Activated CD4-positive, alpha-beta T cell treated with anti-CD3 and anti-CD28 coated beads for 36 hours (primary cell): ENCODE data around the gene AKAP7. TPM values are rescaled to one million over a fixed set of nuclear protein-coding genes. Genes with fewer than 3 reads are reported as not detected.

Source experiments
- ATAC-seq: fragments of 200-7000 bp; cut with Tn5 transposase; one replicate; pipeline ENCODE4 v1.10.0; 2021; ENCODE audit warnings: mild to moderate bottlenecking, moderate library complexity
- CTCF ChIA-PET: fragments of 350-600 bp; sonication (Branson Sonifier 250); formaldehyde crosslinking; loops from one replicate; lab custom pipeline; 2021; ENCODE audit warnings: antibody characterized with exemption; lab: Charles Lee
- POLR2A ChIA-PET: fragments of 350-600 bp; sonication (Branson Sonifier 250); formaldehyde crosslinking; loops from one replicate; lab custom pipeline; 2021; ENCODE audit warnings: antibody characterized with exemption, inconsistent platforms; lab: Charles Lee
- DNase-seq: peaks from one replicate; pipeline ENCODE4 v3.0.0-alpha.2; 2020
- H3K27ac Mint-ChIP-seq: one replicate; pipeline ENCODE4 v1.8.0; 2021; ENCODE audit warnings: mixed read lengths
- H3K27me3 Mint-ChIP-seq: one replicate; pipeline ENCODE4 v1.8.0; 2021; ENCODE audit warnings: mixed read lengths
- H3K36me3 Mint-ChIP-seq: one replicate; pipeline ENCODE4 v1.8.0; 2021; ENCODE audit warnings: low read depth, mixed read lengths
- H3K4me1 Mint-ChIP-seq: one replicate; pipeline ENCODE4 v1.8.0; 2021; ENCODE audit warnings: mixed read lengths
- H3K4me3 Mint-ChIP-seq: one replicate; pipeline ENCODE4 v1.8.0; 2021; ENCODE audit warnings: mild to moderate bottlenecking, moderate library complexity, mixed read lengths
- H3K9me3 Mint-ChIP-seq: one replicate; pipeline ENCODE4 v1.8.0; 2021; ENCODE audit warnings: low read depth, mixed read lengths
- intact Hi-C, 2 experiments: fragments of 100-400 bp; cut with DNase I in 1 of 2; cut with micrococcal nuclease in 1 of 2; formaldehyde crosslinking; loops; one replicate each; pipeline versions ENCODE4 v1.14.2 to v1.15.1; 2022 to 2024; cut with DNase I, micrococcal nuclease
- total RNA-seq, 2 experiments: library from RNA; stranded (reverse); gene quantifications; one replicate each; pipeline ENCODE4 v1.2.3, GENCODE V29; 2021

Gene AKAP7
- total RNA-seq, 2 experiments from 2014 or later: 5.1 to 6.0 TPM

DNA sequence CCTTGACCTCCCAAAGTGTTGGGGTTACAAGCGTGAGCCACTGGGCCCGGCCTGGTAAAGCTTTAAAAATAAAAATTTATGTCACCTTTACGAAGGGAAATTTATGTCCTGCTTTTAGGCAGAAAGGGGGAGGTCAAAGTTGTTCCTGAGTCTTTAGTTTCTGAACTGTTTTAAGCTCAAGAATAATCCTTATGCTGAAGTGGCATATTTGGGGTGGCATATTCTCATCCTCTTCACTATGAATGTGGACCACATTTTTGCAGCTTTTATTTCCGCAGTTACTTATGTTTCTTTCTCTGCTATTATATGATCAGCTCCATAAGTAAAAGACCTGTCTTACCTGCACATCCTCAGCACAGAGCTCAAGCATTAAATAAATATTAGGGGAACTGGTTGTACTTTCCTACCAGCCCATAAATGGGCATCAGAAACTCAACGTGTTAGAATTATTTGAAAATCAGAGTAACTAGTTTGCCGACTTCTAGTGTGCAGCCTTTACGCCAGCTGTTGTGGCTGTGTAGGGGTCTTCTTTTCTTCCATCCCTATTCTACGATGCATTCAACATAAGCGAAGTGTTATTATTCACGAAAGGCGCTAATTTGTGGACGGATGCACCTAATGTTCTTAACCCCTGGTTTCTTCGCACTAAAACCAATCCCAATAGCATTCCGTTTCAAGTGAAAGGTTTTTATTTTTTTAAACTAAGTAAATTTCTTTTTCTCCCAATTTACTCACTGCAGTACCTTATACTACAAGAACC, 867 bp upstream of the AKAP7 start:
- no peak for ATAC-seq
- ChIA-PET POLR2A (no interaction called here), CTCF (interaction anchor here (0.7 to 1.6 kb wide), 4 partner anchors 9 to 249 kb away, joined by 3 to 5 read pairs (median 4); no protein-coding TSS in a partner anchor)
- H3K4me1 Mint-ChIP-seq: peaks cover 9% of the 10 kb centered on the region
- no peak for DNase-seq
- intact Hi-C loops: loop anchor here in 1 of 2 experiments (2.0 kb wide), 2 partner anchors 74 to 494 kb away; partner anchors contain the start of gene MED23
- H3K9me3 Mint-ChIP-seq: no peaks in the 10 kb centered on the region
- no peaks in the 10 kb centered on the region for H3K36me3 Mint-ChIP-seq
- H3K27ac Mint-ChIP-seq: peak overlapping the region; percentile 88
- H3K4me3 Mint-ChIP-seq: peak overlapping the region; percentile 75
- H3K27me3 Mint-ChIP-seq: no peaks in the 10 kb centered on the region

- POLR2A ChIA-PET: no interaction called here
- Mint-ChIP-seq H3K4me3 (peak overlapping the region; percentile 75), H3K9me3 (no peaks in the 10 kb centered on the region), H3K27ac (peak overlapping the region; percentile 88), H3K27me3 (no peaks in the 10 kb centered on the region), H3K36me3 (no peaks in the 10 kb centered on the region), H3K4me1 (peaks cover 12% of the 10 kb centered on the region)
- ATAC-seq (no peak), DNase-seq (no peak)
- intact Hi-C loops: loop anchor here (2.0 to 5.0 kb wide), 4 partner anchors 73 to 494 kb away; partner anchors contain the start of genes EPB41L2 (in 1 of the 2) and MED23 (in 1 of the 2)
- CTCF ChIA-PET: interaction anchor here (1.6 kb wide), 1 partner anchor 18 kb away, joined by 5 read pairs; no protein-coding TSS in a partner anchor
Measured at GRCh38 chr6:131134980-131135243, 355 bp upstream of the AKAP7 start.

GRCh38 chr6:131136021-131136786, 937 bp downstream of the AKAP7 start:
- Mint-ChIP-seq H3K36me3 (no peaks in the 10 kb centered on the region), H3K4me3 (peak overlapping the region; percentile 91), H3K27me3 (no peaks in the 10 kb centered on the region), H3K9me3 (no peaks in the 10 kb centered on the region), H3K4me1 (peaks cover 12% of the 10 kb centered on the region), H3K27ac (peak overlapping the region; percentile 97)
- DNase-seq: no peak
- intact Hi-C loops: loop anchor here (5.0 kb wide), 2 partner anchors 74 to 396 kb away; partner anchors contain the start of gene EPB41L2 (in 1 of the 2)
- ChIA-PET CTCF (no interaction called here), POLR2A (no interaction called here)
- ATAC-seq: no peak

GRCh38 chr6:131139599-131139998, 4.3 kb downstream of the AKAP7 start:
- Mint-ChIP-seq H3K4me1 (peaks cover 12% of the 10 kb centered on the region), H3K9me3 (no peaks in the 10 kb centered on the region), H3K27me3 (no peaks in the 10 kb centered on the region), H3K27ac (no peak overlapping the region), H3K4me3 (no peak overlapping the region), H3K36me3 (no peaks in the 10 kb centered on the region)
- DNase-seq (no peak), ATAC-seq (no peak)
- intact Hi-C loops: loop anchor here (1.0 to 5.0 kb wide), 3 partner anchors 77 to 393 kb away; partner anchors contain the start of gene EPB41L2 (in 1 of the 2)
- CTCF ChIA-PET: interaction anchor here (0.8 to 1.8 kb wide), 6 partner anchors 9 to 394 kb away, joined by 3 to 8 read pairs (median 4); no protein-coding TSS in a partner anchor
- POLR2A ChIA-PET: no interaction called here

- POLR2A ChIA-PET: no interaction called here
- ATAC-seq (no peak), DNase-seq (no peak)
- no peaks in the 10 kb centered on the region for H3K27me3 Mint-ChIP-seq
- H3K27ac Mint-ChIP-seq: no peak overlapping the region
- intact Hi-C loops: no loop called here
- H3K4me1 Mint-ChIP-seq: peaks cover 3% of the 10 kb centered on the region
- H3K36me3 Mint-ChIP-seq: peaks cover 9% of the 10 kb centered on the region
- CTCF ChIA-PET: interaction anchor here (0.6 kb wide), 1 partner anchor 9 kb away, joined by 3 read pairs; no protein-coding TSS in a partner anchor
- H3K9me3 Mint-ChIP-seq: no peaks in the 10 kb centered on the region
- H3K4me3 Mint-ChIP-seq: no peak overlapping the region
Measured at GRCh38 chr6:131143319-131143718, 8.1 kb downstream of the AKAP7 start.

DNA sequence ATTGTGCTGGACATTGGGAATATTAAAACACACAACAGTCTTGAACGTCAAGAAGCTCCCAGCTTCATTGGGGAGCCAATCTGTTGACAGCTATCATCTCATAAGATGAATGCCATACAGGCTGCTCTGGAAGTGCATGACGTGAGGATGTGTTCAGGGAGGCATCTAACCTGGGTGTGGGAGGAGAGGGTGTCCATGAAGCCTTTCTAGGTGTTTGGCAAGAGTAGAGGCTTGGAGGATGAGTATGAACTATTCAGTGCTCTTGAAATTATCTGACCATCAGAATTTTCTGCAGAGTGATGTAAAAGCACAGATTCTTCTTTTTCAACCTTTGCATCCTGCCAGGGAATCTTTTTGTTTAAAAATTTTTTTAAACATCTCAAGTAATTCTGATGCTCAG, 11.6 kb downstream of the AKAP7 start:
- DNase-seq (no peak), ATAC-seq (no peak)
- no peak overlapping the region for H3K27ac Mint-ChIP-seq
- H3K4me1 Mint-ChIP-seq: no peaks in the 10 kb centered on the region
- H3K9me3 Mint-ChIP-seq: no peaks in the 10 kb centered on the region
- no peaks in the 10 kb centered on the region for H3K27me3 Mint-ChIP-seq
- intact Hi-C loops: no loop called here
- H3K4me3 Mint-ChIP-seq: no peak overlapping the region
- H3K36me3 Mint-ChIP-seq: peaks cover 9% of the 10 kb centered on the region
- ChIA-PET POLR2A (no interaction called here), CTCF (no interaction called here)

- Mint-ChIP-seq H3K27ac (no peak overlapping the region), H3K4me1 (no peaks in the 10 kb centered on the region), H3K36me3 (no peaks in the 10 kb centered on the region), H3K9me3 (no peaks in the 10 kb centered on the region), H3K4me3 (no peak overlapping the region), H3K27me3 (no peaks in the 10 kb centered on the region)
- ATAC-seq: no peak
- ChIA-PET CTCF (interaction anchor here (0.7 to 1.1 kb wide), 3 partner anchors 27 to 295 kb away, joined by 3 to 5 read pairs (median 4); no protein-coding TSS in a partner anchor), POLR2A (interaction anchor here (0.7 kb wide), 1 partner anchor 791 kb away, joined by 6 read pairs; the partner anchor contains the start of gene TMEM200A)
- intact Hi-C loops: no loop called here
- no peak for DNase-seq
Measured at GRCh38 chr6:131156411-131156810, 21.1 kb downstream of the AKAP7 start.

DNA sequence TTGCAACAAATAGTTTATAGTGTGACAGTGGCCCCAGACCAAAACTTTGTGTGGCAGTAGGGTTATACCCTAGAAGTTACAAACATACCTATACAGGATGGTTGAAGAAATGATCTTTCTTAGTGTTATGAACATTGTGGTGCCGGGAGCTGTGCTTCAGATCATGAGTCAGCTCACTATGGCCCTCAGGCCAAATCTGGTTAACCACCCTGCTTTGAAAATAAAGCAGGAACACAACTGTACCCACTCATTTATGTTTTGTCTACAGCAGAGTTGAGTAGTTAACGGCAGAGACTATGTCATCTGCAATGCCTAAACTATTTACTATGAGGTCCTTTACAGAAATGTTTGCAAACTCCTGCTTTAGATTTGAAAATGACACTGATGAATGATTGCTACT, 24.3 kb downstream of the AKAP7 start:
- intact Hi-C loops: no loop called here
- Mint-ChIP-seq H3K36me3 (no peaks in the 10 kb centered on the region), H3K4me1 (no peaks in the 10 kb centered on the region), H3K27ac (no peak overlapping the region), H3K9me3 (no peaks in the 10 kb centered on the region), H3K27me3 (no peaks in the 10 kb centered on the region), H3K4me3 (no peak overlapping the region)
- ChIA-PET CTCF (interaction anchor here (0.6 kb wide), 1 partner anchor 373 kb away, joined by 3 read pairs; no protein-coding TSS in a partner anchor), POLR2A (no interaction called here)
- no peak for ATAC-seq
- DNase-seq: no peak

- no peaks in the 10 kb centered on the region for H3K27me3 Mint-ChIP-seq
- no peaks in the 10 kb centered on the region for H3K9me3 Mint-ChIP-seq
- H3K4me3 Mint-ChIP-seq: no peak overlapping the region
- POLR2A ChIA-PET: no interaction called here
- CTCF ChIA-PET: no interaction called here
- H3K4me1 Mint-ChIP-seq: no peaks in the 10 kb centered on the region
- no peaks in the 10 kb centered on the region for H3K36me3 Mint-ChIP-seq
- intact Hi-C loops: no loop called here
- H3K27ac Mint-ChIP-seq: no peak overlapping the region
- DNase-seq: no peak
- ATAC-seq: no peak
Measured at GRCh38 chr6:131160254-131160758, 25.0 kb downstream of the AKAP7 start.

DNA sequence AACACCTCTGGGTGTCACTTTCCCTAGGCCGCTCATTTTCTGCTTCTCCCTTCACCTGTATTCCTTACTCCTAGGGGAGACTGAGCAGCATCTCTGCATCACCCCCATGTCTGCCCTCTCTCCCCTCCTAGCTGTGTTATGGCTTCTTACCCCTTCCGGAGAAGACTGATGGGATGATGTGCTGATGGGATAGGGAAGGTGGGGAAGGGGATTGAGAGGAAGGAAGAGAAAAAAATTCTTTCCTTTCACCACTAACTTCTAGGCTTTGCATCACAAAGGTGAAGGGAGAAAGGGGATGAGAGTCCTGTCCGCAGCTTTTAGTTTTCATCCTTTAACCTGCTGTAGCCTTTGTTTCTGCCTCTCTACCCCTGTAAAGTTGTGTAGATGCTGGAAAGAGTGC, 26.7 kb downstream of the AKAP7 start:
- Mint-ChIP-seq H3K27ac (no peak overlapping the region), H3K36me3 (peaks cover 3% of the 10 kb centered on the region), H3K9me3 (no peaks in the 10 kb centered on the region), H3K4me3 (no peak overlapping the region), H3K4me1 (no peaks in the 10 kb centered on the region), H3K27me3 (no peaks in the 10 kb centered on the region)
- CTCF ChIA-PET: interaction anchor here (0.7 kb wide), 1 partner anchor 331 kb away, joined by 3 read pairs; no protein-coding TSS in a partner anchor
- POLR2A ChIA-PET: no interaction called here
- ATAC-seq (no peak), DNase-seq (no peak)
- intact Hi-C loops: no loop called here

- DNase-seq: no peak
- ATAC-seq: no peak
- H3K4me3 Mint-ChIP-seq: no peak overlapping the region
- peaks cover 3% of the 10 kb centered on the region for H3K36me3 Mint-ChIP-seq
- no peaks in the 10 kb centered on the region for H3K27me3 Mint-ChIP-seq
- ChIA-PET POLR2A (no interaction called here), CTCF (no interaction called here)
- H3K27ac Mint-ChIP-seq: no peak overlapping the region
- intact Hi-C loops: no loop called here
- H3K4me1 Mint-ChIP-seq: no peaks in the 10 kb centered on the region
- H3K9me3 Mint-ChIP-seq: no peaks in the 10 kb centered on the region
Measured at GRCh38 chr6:131163886-131164285, 28.6 kb downstream of the AKAP7 start.
